A549 (cell line): ENCODE measurements around the gene ARL10. TPM values are rescaled to one million over a fixed set of nuclear protein-coding genes. Genes with fewer than 3 reads are reported as not detected.

Source experiments
- ATAC-seq, 2 experiments: fragments of 200-7000 bp in 1 of 2; fragments of >200 bp in 1 of 2; cut with Nextera tagmentation in 1 of 2; cut with Tn5 transposase in 1 of 2; 3 replicates each; pipeline versions ENCODE4 v1.8.0 to v1.9.1; 2018 to 2020; ENCODE audit warnings: mild to moderate bottlenecking in 1 of 2, moderate library complexity in 1 of 2
- CTCF ChIA-PET: fragments of 300-600 bp; sonication (Branson Sonifier 250); formaldehyde crosslinking; extraction: SDS; loops from one replicate; lab custom pipeline; 2021; ENCODE audit warnings: antibody characterized with exemption, inconsistent platforms; lab: Yijun Ruan, JAX
- POLR2A ChIA-PET: fragments of 350-600 bp; formaldehyde crosslinking; extraction: SDS; loops from one replicate; lab custom pipeline; 2021; ENCODE audit warnings: antibody characterized with exemption, inconsistent platforms; lab: Yijun Ruan, JAX
- DNase-seq, 2 experiments: peaks; one replicate each; pipeline versions ENCODE4 v3.0.0 to v3.0.0-alpha.2; 2011 to 2016; ENCODE audit warnings: low read depth in 1 of 2, low spot score in 1 of 2
- FAIRE-seq: peaks from 2 replicates; lab custom pipeline; 2011; peaks lifted over from hg19 to GRCh38; lab: Jason Lieb, UNC
- H3K27ac ChIP-seq, 2 experiments: fragments of >200 bp; sonication (Bioruptor Twin); formaldehyde crosslinking; 3 replicates each; pipeline ENCODE4 v1.5.1; 2016 to 2017
- H3K4me1 ChIP-seq: fragments of >200 bp; sonication (Bioruptor Twin); formaldehyde crosslinking; 3 replicates; pipeline ENCODE4 v1.6.1; 2016
- H3K4me2 ChIP-seq: fragments of >200 bp; sonication (Bioruptor Twin); formaldehyde crosslinking; 3 replicates; pipeline ENCODE4 v1.6.1; 2016
- H3K4me3 ChIP-seq: fragments of >200 bp; sonication (Bioruptor Twin); formaldehyde crosslinking; 3 replicates; pipeline ENCODE4 v1.5.1; 2016
- H3K9me3 ChIP-seq: fragments of >200 bp; sonication (Bioruptor Twin); formaldehyde crosslinking; 3 replicates; pipeline ENCODE4 v1.6.1; 2016
- BCL3 ChIP-seq: fragments of >200 bp; sonication (Bioruptor Twin); formaldehyde crosslinking; IDR thresholded peaks from 3 replicates; pipeline ENCODE4 v1.6.1; 2016
- CEBPB ChIP-seq, 2 experiments: fragments of >200 bp in 1 of 2; sonication (Bioruptor Twin) in 1 of 2; formaldehyde crosslinking in 1 of 2; IDR thresholded peaks; 2 replicates each; pipeline ENCODE4 v1.6.1; 2012 to 2016
- CHD2 ChIP-seq: fragments of 150-350 bp; IDR thresholded peaks from 2 replicates; pipeline ENCODE4 v1.6.1; 2014; ENCODE audit warnings: low read length; ENCODE audit not compliant: partially characterized antibody
- ELK1 ChIP-seq: fragments of 150-350 bp; IDR thresholded peaks from 2 replicates; pipeline ENCODE4 v1.6.1; 2014; ENCODE audit warnings: low read depth, mild to moderate bottlenecking, low read length
- FOSB ChIP-seq: fragments of 250-450 bp; sonication (Bioruptor Pico); IDR thresholded peaks from 2 replicates; pipeline ENCODE4 v1.5.0; 2020; ENCODE audit warnings: mild to moderate bottlenecking, moderate library complexity
- GATA3 ChIP-seq: IDR thresholded peaks from 2 replicates; pipeline ENCODE4 v1.6.1; 2012; ENCODE audit warnings: borderline replicate concordance
- HDAC2 ChIP-seq: fragments of 200-600 bp; sonication (generic); IDR thresholded peaks from 2 replicates; pipeline ENCODE4 v1.6.1; 2016
- HEYL ChIP-seq: fragments of 250-450 bp; sonication (Bioruptor Pico); IDR thresholded peaks from 2 replicates; pipeline ENCODE4 v1.8.0; 2021; ENCODE audit warnings: mild to moderate bottlenecking, moderate library complexity
- HOXA7 ChIP-seq: fragments of 250-450 bp; sonication (Bioruptor Pico); IDR thresholded peaks from 2 replicates; pipeline ENCODE4 v1.5.0; 2020; ENCODE audit warnings: mild to moderate bottlenecking, moderate library complexity
- KDM1A ChIP-seq: fragments of 200-600 bp; sonication (generic); IDR thresholded peaks from 2 replicates; pipeline ENCODE4 v1.6.1; 2016; ENCODE audit warnings: low read depth, mild to moderate bottlenecking
- MAFK ChIP-seq: fragments of 450-650 bp; IDR thresholded peaks from 2 replicates; pipeline ENCODE4 v1.6.1; 2014; ENCODE audit not compliant: partially characterized antibody
- MAX ChIP-seq: IDR thresholded peaks from 2 replicates; pipeline ENCODE4 v1.6.1; 2012
- NR3C1 ChIP-seq: fragments of >200 bp; sonication (Bioruptor Twin); formaldehyde crosslinking; IDR thresholded peaks from 3 replicates; pipeline ENCODE4 v1.6.1; 2017
- PHF8 ChIP-seq: fragments of 200-600 bp; sonication (generic); IDR thresholded peaks from 2 replicates; pipeline ENCODE4 v1.6.1; 2016; ENCODE audit warnings: low read depth, mild to moderate bottlenecking, antibody characterized with exemption, moderate library complexity, borderline replicate concordance
- POLR2A ChIP-seq: IDR thresholded peaks from 2 replicates; pipeline ENCODE4 v1.6.1; 2012; ENCODE audit warnings: mild to moderate bottlenecking, low read length
- POLR2AphosphoS2 ChIP-seq: conservative IDR thresholded peaks from 2 replicates; pipeline ENCODE4 v1.6.1; 2012; ENCODE audit warnings: low read length, improper control_type of control experiment, inconsistent platforms
- RCOR1 ChIP-seq: fragments of 150-350 bp; IDR thresholded peaks from 2 replicates; pipeline ENCODE4 v1.6.1; 2014; ENCODE audit warnings: antibody characterized with exemption, low read length, low read depth
- REST ChIP-seq: fragments of 200-600 bp; sonication (generic); IDR thresholded peaks from 2 replicates; pipeline ENCODE4 v1.6.1; 2016; ENCODE audit warnings: antibody characterized with exemption, mild to moderate bottlenecking, moderate library complexity
- TFCP2L1 ChIP-seq: fragments of 250-450 bp; sonication (Bioruptor Pico); IDR thresholded peaks from 2 replicates; pipeline ENCODE4 v1.5.0; 2021; ENCODE audit warnings: mild to moderate bottlenecking
- ZC3H11A ChIP-seq: fragments of 450-650 bp; IDR thresholded peaks from 2 replicates; pipeline ENCODE4 v1.6.1; 2014; ENCODE audit warnings: antibody characterized with exemption, mild to moderate bottlenecking
- ZNF302 ChIP-seq: fragments of 250-450 bp; sonication (Bioruptor Pico); IDR thresholded peaks from 2 replicates; pipeline ENCODE4 v1.9.0; 2021; ENCODE audit warnings: inconsistent platforms, mild to moderate bottlenecking, moderate library complexity
- WGBS: methylation state at CpG from one replicate; pipeline ENCODE4 v1.1.6; 2017; ENCODE audit errors: missing lambda C conversion rate; 5-methylcytosine and 5-hydroxymethylcytosine counted together
- polyA plus RNA-seq, 4 experiments: library from polyadenylated mRNA; depleted of rRNA in 3 of 4; stranded (reverse); fragments of >200 nt; fragmentation: RNase III in 1 of 4; extraction: RNeasy Plus Mini Kit Qiagen cat#74134 plus additional on column Dnase treatment in 1 of 4; gene quantifications; 2 replicates in 3 of 4; 3 replicates in 1 of 4; pipeline ENCODE4 v1.2.3, GENCODE V29; 2011 to 2017

ARL10 gene
- polyA plus RNA-seq, 2 of the 4 experiments (the other 2 are of a cell fraction): 0.15 to 0.21 TPM

GRCh38 chr5:176425791-176426190 lies 60.5 kb downstream of the ARL10 start (continued):
- no peak for TF ChIP-seq REST
- no peak for TF ChIP-seq ELK1
- TF ChIP-seq CEBPB (IDR thresholded peaks at IDR 0.05): no peak
- no peak for TF ChIP-seq MAFK
- no peak for TF ChIP-seq POLR2A
- TF ChIP-seq PHF8: no peak
- TF ChIP-seq HOXA7 (CRISPR knock-in tag): no peak
- TF ChIP-seq, all 56 proteins: peak for 0

GRCh38 chr5:176426876-176427275 lies 61.6 kb downstream of the ARL10 start:
- POLR2A ChIA-PET: no interaction called here
- no peak for ATAC-seq
- CTCF ChIA-PET: interaction anchor here (0.7 to 3.0 kb wide), 5 partner anchors 10 to 116 kb away, joined by 3 to 19 read pairs (median 4); partner anchors contain the start of gene CLTB
- no peak for FAIRE-seq
- no peak overlapping the region for H3K27ac ChIP-seq
- no peaks in the 10 kb centered on the region for H3K9me3 ChIP-seq
- H3K4me2 ChIP-seq: no peak overlapping the region
- DNase-seq: no peak
- WGBS: 68% methylated on average over 1 of the region's 1 CpG
- no peak overlapping the region for H3K4me3 ChIP-seq
- H3K4me1 ChIP-seq: peaks cover 12% of the 10 kb centered on the region; the same call in 2 of the 3 replicates
- TF ChIP-seq KDM1A: no peak
- no peak for TF ChIP-seq MAFK
- TF ChIP-seq HEYL (CRISPR knock-in tag): no peak
- no peak for TF ChIP-seq HDAC2
- TF ChIP-seq TFCP2L1: no peak
- TF ChIP-seq FOSB (CRISPR knock-in tag): no peak
- TF ChIP-seq ELK1: no peak
- TF ChIP-seq RCOR1: no peak
- TF ChIP-seq POLR2AphosphoS2: no peak
- TF ChIP-seq ZC3H11A: no peak
- no peak for TF ChIP-seq NR3C1
- no peak for TF ChIP-seq GATA3
- TF ChIP-seq MAX: no peak
- TF ChIP-seq ZNF302 (CRISPR knock-in tag): no peak
- TF ChIP-seq CHD2: no peak
- no peak for TF ChIP-seq BCL3
